Measurements from ENCODE around the gene KCP.
"Not testable (repeated sequence)": the region's sequence is repeated elsewhere in the genome, so short reads cannot be mapped to it uniquely, and the experiment has no call there.

The KCP gene

GRCh38 chr7:128910569-128910945 is at the start of gene KCP:
KCP (minus strand) TSS chr7:128910709; CDS start chr7:128910676, 33 bp downstream.
- no peak for DNase-seq (ENCODE audit: low read depth in 1 of 2, low spot score in 1 of 2)

- no peak for DNase-seq (ENCODE audit: low read depth in 1 of 2, low spot score in 1 of 2)
Measured at GRCh38 chr7:128959296-128959695, 48.8 kb upstream of the KCP start.

- no peak for DNase-seq (ENCODE audit: low read depth in 1 of 2, low spot score in 1 of 2)
Measured at GRCh38 chr7:128955981-128956380, 45.5 kb upstream of the KCP start.

- DNase-seq (ENCODE audit: low read depth in 1 of 2, low spot score in 1 of 2) = no peak
Measured at GRCh38 chr7:128954830-128955802, 44.6 kb upstream of the KCP start.

- no peak for DNase-seq (ENCODE audit: low read depth in 1 of 2, low spot score in 1 of 2)
Measured at GRCh38 chr7:128954150-128954549, 43.6 kb upstream of the KCP start.

- no peak for DNase-seq (ENCODE audit: low read depth in 1 of 2, low spot score in 1 of 2)
Measured at GRCh38 chr7:128951296-128951695, 40.8 kb upstream of the KCP start.

- DNase-seq (ENCODE audit: low read depth in 1 of 2, low spot score in 1 of 2) = no peak
Measured at GRCh38 chr7:128948976-128949760, 38.7 kb upstream of the KCP start.

GRCh38 chr7:128948312-128948973 is 37.9 kb upstream of the KCP start:
- no peak for DNase-seq (ENCODE audit: low read depth in 1 of 2, low spot score in 1 of 2)

GRCh38 chr7:128947854-128948253 is 37.3 kb upstream of the KCP start:
- no peak for DNase-seq (ENCODE audit: low read depth in 1 of 2, low spot score in 1 of 2)

- DNase-seq (ENCODE audit: low read depth in 1 of 2, low spot score in 1 of 2) = no peak
Measured at GRCh38 chr7:128946936-128947830, 36.7 kb upstream of the KCP start.

GRCh38 chr7:128945668-128946366 is 35.3 kb upstream of the KCP start:
- no peak for DNase-seq (ENCODE audit: low read depth in 1 of 2, low spot score in 1 of 2)

GRCh38 chr7:128944487-128945236 is 34.2 kb upstream of the KCP start:
- no peak for DNase-seq (ENCODE audit: low read depth in 1 of 2, low spot score in 1 of 2)

- DNase-seq (ENCODE audit: low read depth in 1 of 2, low spot score in 1 of 2) = not testable (repeated sequence)
Measured at GRCh38 chr7:128943251-128943650, 32.7 kb upstream of the KCP start.

GRCh38 chr7:128941946-128942526 is 31.5 kb upstream of the KCP start:
- no peak for DNase-seq (ENCODE audit: low read depth in 1 of 2, low spot score in 1 of 2)

- DNase-seq (ENCODE audit: low read depth in 1 of 2, low spot score in 1 of 2) = no peak
Measured at GRCh38 chr7:128941323-128941890, 30.9 kb upstream of the KCP start.

- no peak for DNase-seq (ENCODE audit: low read depth in 1 of 2, low spot score in 1 of 2)
Measured at GRCh38 chr7:128940494-128941322, 30.2 kb upstream of the KCP start.

- no peak for DNase-seq (ENCODE audit: low read depth in 1 of 2, low spot score in 1 of 2)
Measured at GRCh38 chr7:128939861-128940410, 29.4 kb upstream of the KCP start.

Data from activated T-helper 1 cell treated with anti-CD3 and anti-CD28 coated beads, Interleukin-2, amount 50 U/mL, for 16 hours (primary cell).